HepG2 (cell line): ENCODE data around the gene RUVBL1. TPM values are rescaled to one million over a fixed set of nuclear protein-coding genes. Genes with fewer than 3 reads are reported as not detected.
A peak's percentile ranks its signal among the peaks of the same experiment; 100 is the strongest.

Experiments
- CEBPB ChIP-seq: IDR thresholded peaks from 2 replicates; pipeline ENCODE4 v1.6.1; 2011; ENCODE audit warnings: low read depth, low read length, improper control_type of control experiment, borderline replicate concordance
- GABPA ChIP-seq, 2 experiments: IDR thresholded peaks; 2 replicates each; pipeline ENCODE4 v1.6.1; 2011 to 2016; ENCODE audit warnings: low read depth in 2 of 2, low read length in 1 of 2, missing biosample characterization in 1 of 2, missing genetic modification characterization in 1 of 2
- GPN1 ChIP-seq: sonication (generic); formaldehyde crosslinking; IDR thresholded peaks from 2 replicates; pipeline ENCODE4 v1.5.1; 2020; ENCODE audit warnings: missing genetic modification reagents, borderline replicate concordance
- HINFP ChIP-seq: sonication (generic); formaldehyde crosslinking; IDR thresholded peaks from 2 replicates; pipeline ENCODE4 v1.4.0; 2020; ENCODE audit warnings: low read depth, mild to moderate bottlenecking, missing genetic modification reagents
- HIVEP1 ChIP-seq: sonication (generic); formaldehyde crosslinking; IDR thresholded peaks from 2 replicates; pipeline ENCODE4 v1.4.0; 2020; ENCODE audit warnings: mild to moderate bottlenecking, missing genetic modification reagents
- IKZF5 ChIP-seq: IDR thresholded peaks from 2 replicates; pipeline ENCODE4 v1.6.1; 2018; ENCODE audit warnings: missing genetic modification reagents, mild to moderate bottlenecking, missing compliant biosample characterization
- MAFF ChIP-seq: IDR thresholded peaks from 2 replicates; pipeline ENCODE4 v1.6.1; 2011; ENCODE audit warnings: low read depth, low read length, improper control_type of control experiment
- PATZ1 ChIP-seq: sonication (generic); formaldehyde crosslinking; IDR thresholded peaks from 2 replicates; pipeline ENCODE4 v1.4.0; 2020; ENCODE audit warnings: missing genetic modification reagents
- PAXIP1 ChIP-seq: sonication (generic); formaldehyde crosslinking; conservative IDR thresholded peaks from 2 replicates; pipeline ENCODE4 v1.4.0; 2020; ENCODE audit warnings: mild to moderate bottlenecking, missing genetic modification reagents, moderate library complexity
- PRMT3 ChIP-seq: sonication (generic); formaldehyde crosslinking; IDR thresholded peaks from 2 replicates; pipeline ENCODE4 v1.8.1; 2022; ENCODE audit warnings: low read depth, mild to moderate bottlenecking, moderate library complexity, missing genetic modification reagents, borderline replicate concordance
- RFXAP ChIP-seq: sonication (generic); formaldehyde crosslinking; IDR thresholded peaks from 2 replicates; pipeline ENCODE4 v1.4.0; 2020; ENCODE audit warnings: missing genetic modification reagents, borderline replicate concordance
- SMARCC2 ChIP-seq: fragments of 450-650 bp; IDR thresholded peaks from 2 replicates; pipeline ENCODE4 v1.6.1; 2017; ENCODE audit warnings: antibody characterized with exemption, mild to moderate bottlenecking
- TFE3 ChIP-seq: IDR thresholded peaks from 2 replicates; pipeline ENCODE4 v1.6.1; 2016
- ZFAT ChIP-seq: sonication (generic); formaldehyde crosslinking; conservative IDR thresholded peaks from 2 replicates; pipeline ENCODE4 v1.8.1; 2023; ENCODE audit warnings: missing genetic modification reagents, inconsistent platforms
- ZFP36 ChIP-seq: fragments of 150-350 bp; IDR thresholded peaks from 2 replicates; pipeline ENCODE4 v1.6.1; 2018; ENCODE audit warnings: borderline replicate concordance, low read length, low read depth; ENCODE audit not compliant: partially characterized antibody
- ZMAT5 ChIP-seq: sonication (generic); formaldehyde crosslinking; IDR thresholded peaks from 2 replicates; pipeline ENCODE4 v1.5.0; 2020; ENCODE audit warnings: mild to moderate bottlenecking, low read depth, missing genetic modification reagents, borderline replicate concordance
- ZNF331 ChIP-seq: sonication (generic); formaldehyde crosslinking; IDR thresholded peaks from 2 replicates; pipeline ENCODE4 v1.4.0; 2020; ENCODE audit warnings: missing genetic modification reagents
- ZNF552 ChIP-seq: sonication (generic); formaldehyde crosslinking; IDR thresholded peaks from 2 replicates; pipeline ENCODE4 v1.9.0; 2022; ENCODE audit warnings: missing genetic modification reagents, mild to moderate bottlenecking, borderline replicate concordance
- ZNF562 ChIP-seq: sonication (generic); formaldehyde crosslinking; IDR thresholded peaks from 2 replicates; pipeline ENCODE4 v1.8.0; 2022; ENCODE audit warnings: missing genetic modification reagents, borderline replicate concordance
- ZNF629 ChIP-seq: sonication (generic); formaldehyde crosslinking; conservative IDR thresholded peaks from 2 replicates; pipeline ENCODE4 v1.5.0; 2020; ENCODE audit warnings: missing genetic modification reagents
- polyA plus RNA-seq, 8 experiments: library from polyadenylated mRNA; depleted of rRNA in 3 of 8; stranded (reverse) in 7 of 8; unstranded in 1 of 8; fragments of >200 nt; fragmentation: Illumina TruSeq in 4 of 8; extraction: Trizol in 4 of 8; gene quantifications; 2 replicates each; pipeline versions ENCODE4 v1.2.1 to v1.2.3, GENCODE V29; 2011 to 2016; ENCODE audit warnings: low read depth in 4 of 8, missing spikeins in 1 of 8, mixed read lengths in 1 of 8; ENCODE audit not compliant: insufficient read depth in 1 of 8
- total RNA-seq, 5 experiments: library from RNA; depleted of rRNA; stranded (reverse); fragments of >200 nt; fragmentation: Illumina TruSeq; extraction: Trizol; gene quantifications; 2 replicates each; pipeline ENCODE4 v1.2.3, GENCODE V29; 2016; ENCODE audit warnings: low read depth in 1 of 5

The RUVBL1 gene
- total and polyA plus RNA-seq, 2 of the 13 experiments (the other 11 are each of a cell fraction or from before 2014, with no cell fraction given), result 32.7 to 86.3 TPM

- TF ChIP-seq RFXAP (CRISPR knock-in tag) (no peak), ZNF629 (CRISPR knock-in tag) (no peak), GPN1 (no peak), IKZF5 (CRISPR knock-in tag) (no peak), TFE3 (no peak), HINFP (CRISPR knock-in tag) (no peak), GABPA (IDR thresholded peaks at IDR 0.05; ENCODE audit: low read depth, low read length) (no peak), GABPA (CRISPR knock-in tag; IDR thresholded peaks at IDR 0.05; ENCODE audit: low read depth) (no peak), PRMT3 (CRISPR knock-in tag) (no peak), ZNF552 (CRISPR knock-in tag) (no peak), PATZ1 (CRISPR knock-in tag) (no peak), ZFP36 (no peak), PAXIP1 (CRISPR knock-in tag) (peak; percentile 42; the same call in 1 of the 2 replicates), HIVEP1 (no peak), CEBPB (no peak), ZNF562 (CRISPR knock-in tag) (no peak), ZNF331 (CRISPR knock-in tag) (no peak), ZFAT (CRISPR knock-in tag) (no peak), MAFF (no peak), ZMAT5 (no peak), SMARCC2 (no peak)
Measured at GRCh38 chr3:128166971-128167453, 43.4 kb upstream of the RUVBL1 start (continued).
